ENCODE results near the gene COL6A2. TPM values are rescaled to one million over a fixed set of nuclear protein-coding genes. Genes with fewer than 3 reads are reported as not detected.
"Not testable (repeated sequence)": the region's sequence is repeated elsewhere in the genome, so short reads cannot be mapped to it uniquely, and the experiment has no call there.

Gene COL6A2
- total RNA-seq, 1 donor from 2014 or later = 32.0 TPM

- Mint-ChIP-seq H3K27me3 (peaks cover 8% of the 10 kb centered on the region), H3K4me3 (ENCODE audit: low read depth) (no peak overlapping the region), H3K27ac (peak overlapping the region; percentile 23), H3K36me3 (ENCODE audit: insufficient read depth) (peaks cover 2% of the 10 kb centered on the region), H3K4me1 (ENCODE audit: low read depth) (no peaks in the 10 kb centered on the region), H3K9me3 (ENCODE audit: low read depth) (peaks cover 11% of the 10 kb centered on the region)
- no peak for DNase-seq (ENCODE audit: low spot score, unreplicated experiment)
- TF ChIP-seq, protein P1, sequence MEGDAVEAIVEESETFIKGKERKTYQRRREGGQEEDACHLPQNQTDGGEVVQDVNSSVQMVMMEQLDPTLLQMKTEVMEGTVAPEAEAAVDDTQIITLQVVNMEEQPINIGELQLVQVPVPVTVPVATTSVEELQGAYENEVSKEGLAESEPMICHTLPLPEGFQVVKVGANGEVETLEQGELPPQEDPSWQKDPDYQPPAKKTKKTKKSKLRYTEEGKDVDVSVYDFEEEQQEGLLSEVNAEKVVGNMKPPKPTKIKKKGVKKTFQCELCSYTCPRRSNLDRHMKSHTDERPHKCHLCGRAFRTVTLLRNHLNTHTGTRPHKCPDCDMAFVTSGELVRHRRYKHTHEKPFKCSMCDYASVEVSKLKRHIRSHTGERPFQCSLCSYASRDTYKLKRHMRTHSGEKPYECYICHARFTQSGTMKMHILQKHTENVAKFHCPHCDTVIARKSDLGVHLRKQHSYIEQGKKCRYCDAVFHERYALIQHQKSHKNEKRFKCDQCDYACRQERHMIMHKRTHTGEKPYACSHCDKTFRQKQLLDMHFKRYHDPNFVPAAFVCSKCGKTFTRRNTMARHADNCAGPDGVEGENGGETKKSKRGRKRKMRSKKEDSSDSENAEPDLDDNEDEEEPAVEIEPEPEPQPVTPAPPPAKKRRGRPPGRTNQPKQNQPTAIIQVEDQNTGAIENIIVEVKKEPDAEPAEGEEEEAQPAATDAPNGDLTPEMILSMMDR (IDR thresholded peaks at IDR 0.05; ENCODE audit: unreplicated experiment) = no peak
These were observed 15.3 kb upstream of the COL6A2 start for GRCh38 chr21:46082713-46082962.

DNA sequence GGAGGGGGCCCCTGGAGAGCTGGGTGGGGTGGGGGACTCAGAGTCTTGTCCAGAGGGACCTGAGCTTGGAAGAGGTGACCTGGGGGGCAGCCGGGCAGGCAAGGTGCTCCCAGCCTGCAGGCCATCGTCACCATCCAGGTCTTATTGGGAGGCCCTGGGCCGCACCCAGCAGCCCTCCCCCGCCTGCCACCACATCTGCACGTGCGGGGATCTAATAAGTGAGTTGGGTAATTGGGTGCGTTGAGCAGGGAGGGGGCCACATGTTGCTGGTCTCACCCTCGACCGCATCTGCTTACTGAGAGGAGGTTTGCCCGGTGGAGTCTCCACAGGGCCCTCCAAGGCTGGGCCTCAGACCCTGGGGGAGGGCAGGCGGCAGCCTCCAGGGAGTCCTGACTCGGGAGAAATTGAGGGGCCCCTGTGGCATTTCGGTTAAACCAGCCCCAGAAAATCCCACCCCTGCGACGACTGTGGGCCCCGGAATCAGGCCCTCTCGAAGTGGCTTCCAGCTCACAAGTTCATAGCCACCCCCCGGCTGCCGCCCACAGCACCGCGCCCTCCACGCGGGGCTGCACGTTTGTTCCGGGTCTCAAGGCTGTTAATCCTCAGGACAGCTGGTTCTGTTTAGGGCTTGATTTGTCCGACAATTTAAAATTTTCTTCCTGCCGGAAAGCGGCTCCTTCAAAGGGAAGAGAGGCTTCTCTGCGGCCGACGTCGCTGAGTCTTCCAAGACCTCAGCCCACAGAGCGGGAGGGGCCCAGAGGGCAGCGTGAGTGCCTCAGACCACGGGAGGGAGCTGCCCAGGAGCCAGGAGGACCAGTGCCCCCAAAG, 14.7 kb upstream of the COL6A2 start:
- H3K27ac Mint-ChIP-seq = no peak overlapping the region
- peaks cover 2% of the 10 kb centered on the region for H3K36me3 Mint-ChIP-seq (ENCODE audit: insufficient read depth)
- no peak overlapping the region for H3K4me3 Mint-ChIP-seq (ENCODE audit: low read depth)
- DNase-seq (ENCODE audit: low spot score, unreplicated experiment) = no peak
- H3K4me1 Mint-ChIP-seq (ENCODE audit: low read depth) = no peaks in the 10 kb centered on the region
- H3K9me3 Mint-ChIP-seq (ENCODE audit: low read depth) = peaks cover 14% of the 10 kb centered on the region
- TF ChIP-seq, protein P1 (IDR thresholded peaks at IDR 0.05; ENCODE audit: unreplicated experiment) = no peak
- H3K27me3 Mint-ChIP-seq = peaks cover 5% of the 10 kb centered on the region

GRCh38 chr21:46083791-46084561, 13.9 kb upstream of the COL6A2 start:
- H3K4me1 Mint-ChIP-seq (ENCODE audit: low read depth) = no peaks in the 10 kb centered on the region
- H3K9me3 Mint-ChIP-seq (ENCODE audit: low read depth) = peaks cover 20% of the 10 kb centered on the region
- H3K4me3 Mint-ChIP-seq (ENCODE audit: low read depth) = no peak overlapping the region
- H3K36me3 Mint-ChIP-seq (ENCODE audit: insufficient read depth) = peaks cover 2% of the 10 kb centered on the region
- TF ChIP-seq, protein P1 (IDR thresholded peaks at IDR 0.05; ENCODE audit: unreplicated experiment) = no peak
- no peak overlapping the region for H3K27ac Mint-ChIP-seq
- H3K27me3 Mint-ChIP-seq = peaks cover 3% of the 10 kb centered on the region
- DNase-seq (ENCODE audit: low spot score, unreplicated experiment) = no peak

DNA sequence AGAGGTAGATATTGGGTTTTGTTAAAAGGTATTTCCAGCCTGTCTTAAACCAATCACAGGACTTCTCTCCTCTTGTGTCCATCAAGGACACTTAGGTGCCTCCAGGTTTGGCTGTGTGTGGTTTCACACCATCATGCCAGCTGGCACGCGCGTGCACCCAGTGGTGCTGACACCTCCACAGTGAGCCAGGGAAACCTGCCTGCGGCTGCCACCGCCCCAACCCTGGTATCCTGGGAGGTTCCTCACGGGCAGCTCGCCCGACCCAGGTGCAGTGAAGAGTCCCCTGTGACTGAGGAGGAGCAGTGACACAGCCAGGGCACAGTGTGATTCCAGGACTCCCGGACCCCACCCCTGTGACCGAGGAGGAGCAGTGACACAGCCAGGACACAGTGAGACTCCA, 13.2 kb upstream of the COL6A2 start:
- no peak for DNase-seq (ENCODE audit: low spot score, unreplicated experiment)
- Mint-ChIP-seq H3K4me1 (ENCODE audit: low read depth) (no peaks in the 10 kb centered on the region), H3K27me3 (peaks cover 3% of the 10 kb centered on the region), H3K36me3 (ENCODE audit: insufficient read depth) (peaks cover 2% of the 10 kb centered on the region), H3K27ac (no peak overlapping the region), H3K4me3 (ENCODE audit: low read depth) (no peak overlapping the region), H3K9me3 (ENCODE audit: low read depth) (peaks cover 20% of the 10 kb centered on the region)
- TF ChIP-seq, protein P1 (IDR thresholded peaks at IDR 0.05; ENCODE audit: unreplicated experiment) = no peak

DNA sequence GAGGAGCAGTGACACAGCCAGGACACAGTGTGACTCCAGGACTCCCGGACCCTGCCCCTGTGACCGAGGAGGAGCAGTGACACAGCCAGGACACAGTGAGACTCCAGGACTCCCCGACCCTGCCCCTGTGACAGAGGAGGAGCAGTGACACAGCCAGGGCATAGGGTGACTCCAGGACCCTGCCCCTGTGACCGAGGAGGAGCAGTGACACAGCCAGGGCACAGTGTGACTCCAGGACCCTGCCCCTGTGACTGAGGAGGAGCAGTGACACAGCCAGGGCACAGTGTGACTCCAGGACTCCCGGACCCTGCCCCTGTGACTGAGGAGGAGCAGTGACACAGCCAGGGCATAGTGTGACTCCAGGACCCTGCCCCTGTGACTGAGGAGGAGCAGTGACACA, 12.7 kb upstream of the COL6A2 start:
- not testable (repeated sequence) for H3K27me3 Mint-ChIP-seq; H3K4me1 Mint-ChIP-seq (ENCODE audit: low read depth); H3K4me3 Mint-ChIP-seq (ENCODE audit: low read depth)

More for the DNA sequence above, 12.7 kb upstream of the COL6A2 start:
- H3K36me3 Mint-ChIP-seq (ENCODE audit: insufficient read depth); DNase-seq (ENCODE audit: low spot score, unreplicated experiment); H3K27ac Mint-ChIP-seq: not testable (repeated sequence)
- peaks cover 22% of the 10 kb centered on the region for H3K9me3 Mint-ChIP-seq (ENCODE audit: low read depth)

Data from progenitor cell of endocrine pancreas (in vitro differentiated cells).